HG03175 (cell line): ENCODE measurements around the gene LEPROT.

Source experiments
- ATAC-seq: cut with Tn5 transposase; IDR thresholded peaks from one replicate; pipeline ENCODE4 v1.9.1; 2021; ENCODE audit warnings: mild to moderate bottlenecking, moderate library complexity; ENCODE audit not compliant: unreplicated experiment

Gene LEPROT

GRCh38 chr1:65412256-65412983, 8.0 kb upstream of the LEPROT start:
- ATAC-seq, result no peak

- ATAC-seq, result no peak
These were observed 7.5 kb upstream of the LEPROT start for GRCh38 chr1:65412984-65413375.

GRCh38 chr1:65414538-65414937, 5.9 kb upstream of the LEPROT start:
- no peak for ATAC-seq

- ATAC-seq, result no peak
These were observed 3.7 kb upstream of the LEPROT start for GRCh38 chr1:65416767-65417166.

- no peak for ATAC-seq
These were observed 2.7 kb upstream of the LEPROT start for GRCh38 chr1:65417729-65418128.

- ATAC-seq, result no peak
These were observed 1.8 kb upstream of the LEPROT start for GRCh38 chr1:65418522-65419185.

GRCh38 chr1:65419681-65420589, 533 bp upstream of the LEPROT start:
- peak; percentile 90 for ATAC-seq

GRCh38 chr1:65421351-65422025, 1.0 kb downstream of the LEPROT start:
- ATAC-seq, result no peak

GRCh38 chr1:65422241-65423203, 2.1 kb downstream of the LEPROT start:
- ATAC-seq, result no peak

GRCh38 chr1:65423884-65424572, 3.6 kb downstream of the LEPROT start:
- no peak for ATAC-seq

- ATAC-seq, result no peak
These were observed 4.1 kb downstream of the LEPROT start for GRCh38 chr1:65424573-65424889.

GRCh38 chr1:65425006-65425405, 4.5 kb downstream of the LEPROT start:
- no peak for ATAC-seq

- ATAC-seq, result no peak
These were observed 5.2 kb downstream of the LEPROT start for GRCh38 chr1:65425697-65426096.

- ATAC-seq, result no peak
These were observed 8.6 kb downstream of the LEPROT start for GRCh38 chr1:65429078-65429477.

- no peak for ATAC-seq
These were observed 9.3 kb downstream of the LEPROT start for GRCh38 chr1:65429806-65430205.

GRCh38 chr1:65431111-65431705, 10.7 kb downstream of the LEPROT start:
- ATAC-seq, result peak; percentile 70

- ATAC-seq, result no peak
These were observed 12.4 kb downstream of the LEPROT start for GRCh38 chr1:65432918-65433317.

- ATAC-seq, result no peak
These were observed 13.8 kb downstream of the LEPROT start for GRCh38 chr1:65434255-65434654.

- no peak for ATAC-seq
These were observed 14.3 kb downstream of the LEPROT start for GRCh38 chr1:65434760-65435159.
